HepG2 (cell line): ENCODE measurements around the gene TOPBP1. TPM values are rescaled to one million over a fixed set of nuclear protein-coding genes. Genes with fewer than 3 reads are reported as not detected.

ENCODE experiments used
- CERS6 ChIP-seq: sonication (generic); formaldehyde crosslinking; IDR thresholded peaks from 2 replicates; pipeline ENCODE4 v1.5.0; 2020; ENCODE audit warnings: missing genetic modification reagents
- KDM4B ChIP-seq: sonication (generic); formaldehyde crosslinking; IDR thresholded peaks from 2 replicates; pipeline ENCODE4 v1.4.0; 2020; ENCODE audit warnings: missing genetic modification reagents
- KDM6A ChIP-seq: IDR thresholded peaks from 2 replicates; pipeline ENCODE4 v1.6.1; 2016; ENCODE audit warnings: low read depth
- MAFK ChIP-seq, 2 experiments: IDR thresholded peaks in 1 of 2; conservative IDR thresholded peaks in 1 of 2; 2 replicates each; pipeline ENCODE4 v1.6.1; 2011; ENCODE audit warnings: improper control_type of control experiment in 2 of 2, low read length in 2 of 2
- NFE2 ChIP-seq: sonication (generic); formaldehyde crosslinking; IDR thresholded peaks from 2 replicates; pipeline ENCODE4 v1.4.0; 2020; ENCODE audit warnings: missing genetic modification reagents
- PAWR ChIP-seq: sonication (generic); formaldehyde crosslinking; IDR thresholded peaks from 2 replicates; pipeline ENCODE4 v1.4.0; 2020; ENCODE audit warnings: missing genetic modification reagents, mild to moderate bottlenecking, borderline replicate concordance
- PREB ChIP-seq: sonication (generic); formaldehyde crosslinking; IDR thresholded peaks from 2 replicates; pipeline ENCODE4 v1.4.0; 2020; ENCODE audit warnings: missing genetic modification reagents
- SUZ12 ChIP-seq: fragments of 150-350 bp; IDR thresholded peaks from 2 replicates; pipeline ENCODE4 v1.6.1; 2014; ENCODE audit warnings: low read depth, low read length
- TEAD3 ChIP-seq: optimal IDR thresholded peaks from 2 replicates; pipeline ENCODE3; 2016; ENCODE audit warnings: borderline replicate concordance
- YEATS2 ChIP-seq: sonication (generic); formaldehyde crosslinking; IDR thresholded peaks from 2 replicates; pipeline ENCODE4 v1.4.0; 2020; ENCODE audit warnings: missing genetic modification reagents, borderline replicate concordance
- ZNF121 ChIP-seq: sonication (generic); formaldehyde crosslinking; IDR thresholded peaks from 2 replicates; pipeline ENCODE4 v1.5.0; 2020; ENCODE audit warnings: mild to moderate bottlenecking, missing genetic modification reagents
- ZNF550 ChIP-seq: sonication (generic); formaldehyde crosslinking; IDR thresholded peaks from 2 replicates; pipeline ENCODE4 v1.4.0; 2020; ENCODE audit warnings: mild to moderate bottlenecking, missing genetic modification reagents, borderline replicate concordance
- ZNF562 ChIP-seq: sonication (generic); formaldehyde crosslinking; IDR thresholded peaks from 2 replicates; pipeline ENCODE4 v1.8.0; 2022; ENCODE audit warnings: missing genetic modification reagents, borderline replicate concordance
- polyA plus RNA-seq, 8 experiments: library from polyadenylated mRNA; depleted of rRNA in 3 of 8; stranded (reverse) in 7 of 8; unstranded in 1 of 8; fragments of >200 nt; fragmentation: Illumina TruSeq in 4 of 8; extraction: Trizol in 4 of 8; gene quantifications; 2 replicates each; pipeline versions ENCODE4 v1.2.1 to v1.2.3, GENCODE V29; 2011 to 2016; ENCODE audit warnings: low read depth in 4 of 8, missing spikeins in 1 of 8, mixed read lengths in 1 of 8; ENCODE audit not compliant: insufficient read depth in 1 of 8
- total RNA-seq, 5 experiments: library from RNA; depleted of rRNA; stranded (reverse); fragments of >200 nt; fragmentation: Illumina TruSeq; extraction: Trizol; gene quantifications; 2 replicates each; pipeline ENCODE4 v1.2.3, GENCODE V29; 2016; ENCODE audit warnings: low read depth in 1 of 5
- TF ChIP-seq, protein P1 (sequence below): sonication (generic); formaldehyde crosslinking; IDR thresholded peaks from 2 replicates; pipeline ENCODE4 v1.5.0; 2020; ENCODE audit warnings: mild to moderate bottlenecking, missing genetic modification reagents, borderline replicate concordance

Gene TOPBP1
- total and polyA plus RNA-seq, 2 of the 13 experiments (the other 11 are each of a cell fraction or from before 2014, with no cell fraction given) = 24.3 to 42.9 TPM

GRCh38 chr3:133570139-133570936, 91.4 kb downstream of the TOPBP1 start (continued):
- TF ChIP-seq, protein P1, sequence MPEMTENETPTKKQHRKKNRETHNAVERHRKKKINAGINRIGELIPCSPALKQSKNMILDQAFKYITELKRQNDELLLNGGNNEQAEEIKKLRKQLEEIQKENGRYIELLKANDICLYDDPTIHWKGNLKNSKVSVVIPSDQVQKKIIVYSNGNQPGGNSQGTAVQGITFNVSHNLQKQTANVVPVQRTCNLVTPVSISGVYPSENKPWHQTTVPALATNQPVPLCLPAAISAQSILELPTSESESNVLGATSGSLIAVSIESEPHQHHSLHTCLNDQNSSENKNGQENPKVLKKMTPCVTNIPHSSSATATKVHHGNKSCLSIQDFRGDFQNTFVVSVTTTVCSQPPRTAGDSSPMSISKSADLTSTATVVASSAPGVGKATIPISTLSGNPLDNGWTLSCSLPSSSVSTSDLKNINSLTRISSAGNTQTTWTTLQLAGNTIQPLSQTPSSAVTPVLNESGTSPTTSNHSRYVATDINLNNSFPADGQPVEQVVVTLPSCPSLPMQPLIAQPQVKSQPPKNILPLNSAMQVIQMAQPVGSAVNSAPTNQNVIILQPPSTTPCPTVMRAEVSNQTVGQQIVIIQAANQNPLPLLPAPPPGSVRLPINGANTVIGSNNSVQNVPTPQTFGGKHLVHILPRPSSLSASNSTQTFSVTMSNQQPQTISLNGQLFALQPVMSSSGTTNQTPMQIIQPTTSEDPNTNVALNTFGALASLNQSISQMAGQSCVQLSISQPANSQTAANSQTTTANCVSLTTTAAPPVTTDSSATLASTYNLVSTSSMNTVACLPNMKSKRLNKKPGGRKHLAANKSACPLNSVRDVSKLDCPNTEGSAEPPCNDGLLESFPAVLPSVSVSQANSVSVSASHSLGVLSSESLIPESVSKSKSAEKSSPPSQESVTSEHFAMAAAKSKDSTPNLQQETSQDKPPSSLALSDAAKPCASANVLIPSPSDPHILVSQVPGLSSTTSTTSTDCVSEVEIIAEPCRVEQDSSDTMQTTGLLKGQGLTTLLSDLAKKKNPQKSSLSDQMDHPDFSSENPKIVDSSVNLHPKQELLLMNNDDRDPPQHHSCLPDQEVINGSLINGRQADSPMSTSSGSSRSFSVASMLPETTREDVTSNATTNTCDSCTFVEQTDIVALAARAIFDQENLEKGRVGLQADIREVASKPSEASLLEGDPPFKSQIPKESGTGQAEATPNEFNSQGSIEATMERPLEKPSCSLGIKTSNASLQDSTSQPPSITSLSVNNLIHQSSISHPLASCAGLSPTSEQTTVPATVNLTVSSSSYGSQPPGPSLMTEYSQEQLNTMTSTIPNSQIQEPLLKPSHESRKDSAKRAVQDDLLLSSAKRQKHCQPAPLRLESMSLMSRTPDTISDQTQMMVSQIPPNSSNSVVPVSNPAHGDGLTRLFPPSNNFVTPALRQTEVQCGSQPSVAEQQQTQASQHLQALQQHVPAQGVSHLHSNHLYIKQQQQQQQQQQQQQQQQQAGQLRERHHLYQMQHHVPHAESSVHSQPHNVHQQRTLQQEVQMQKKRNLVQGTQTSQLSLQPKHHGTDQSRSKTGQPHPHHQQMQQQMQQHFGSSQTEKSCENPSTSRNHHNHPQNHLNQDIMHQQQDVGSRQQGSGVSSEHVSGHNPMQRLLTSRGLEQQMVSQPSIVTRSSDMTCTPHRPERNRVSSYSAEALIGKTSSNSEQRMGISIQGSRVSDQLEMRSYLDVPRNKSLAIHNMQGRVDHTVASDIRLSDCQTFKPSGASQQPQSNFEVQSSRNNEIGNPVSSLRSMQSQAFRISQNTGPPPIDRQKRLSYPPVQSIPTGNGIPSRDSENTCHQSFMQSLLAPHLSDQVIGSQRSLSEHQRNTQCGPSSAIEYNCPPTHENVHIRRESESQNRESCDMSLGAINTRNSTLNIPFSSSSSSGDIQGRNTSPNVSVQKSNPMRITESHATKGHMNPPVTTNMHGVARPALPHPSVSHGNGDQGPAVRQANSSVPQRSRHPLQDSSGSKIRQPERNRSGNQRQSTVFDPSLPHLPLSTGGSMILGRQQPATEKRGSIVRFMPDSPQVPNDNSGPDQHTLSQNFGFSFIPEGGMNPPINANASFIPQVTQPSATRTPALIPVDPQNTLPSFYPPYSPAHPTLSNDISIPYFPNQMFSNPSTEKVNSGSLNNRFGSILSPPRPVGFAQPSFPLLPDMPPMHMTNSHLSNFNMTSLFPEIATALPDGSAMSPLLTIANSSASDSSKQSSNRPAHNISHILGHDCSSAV = no peak
- TF ChIP-seq ZNF121 (CRISPR knock-in tag) (peak; percentile 73; the same call in 1 of the 2 replicates), KDM6A (no peak), YEATS2 (no peak), NFE2 (no peak), TEAD3 (CRISPR knock-in tag) (peak; percentile 87), PAWR (no peak), ZNF562 (CRISPR knock-in tag) (no peak), MAFK (conservative IDR thresholded peaks at IDR 0.05 in 1 of 2, IDR thresholded peaks at IDR 0.05 in 1 of 2; ENCODE audit: low read length in 2 of 2) (peak; percentile 36 to 40; a peak in 3 of 4 replicates), PREB (CRISPR knock-in tag) (no peak), CERS6 (no peak), KDM4B (CRISPR knock-in tag) (no peak), ZNF550 (CRISPR knock-in tag) (no peak), SUZ12 (no peak)
